ENCODE results near the gene INTS6. TPM values are rescaled to one million over a fixed set of nuclear protein-coding genes. Genes with fewer than 3 reads are reported as not detected.

INTS6 gene
- total RNA-seq, 1 experiment from 2014 or later, result 38.7 TPM

- no peaks in the 10 kb centered on the region for H3K36me3 ChIP-seq
These were observed 120.1 kb downstream of the INTS6 start for GRCh38 chr13:51332566-51333361.

DNA sequence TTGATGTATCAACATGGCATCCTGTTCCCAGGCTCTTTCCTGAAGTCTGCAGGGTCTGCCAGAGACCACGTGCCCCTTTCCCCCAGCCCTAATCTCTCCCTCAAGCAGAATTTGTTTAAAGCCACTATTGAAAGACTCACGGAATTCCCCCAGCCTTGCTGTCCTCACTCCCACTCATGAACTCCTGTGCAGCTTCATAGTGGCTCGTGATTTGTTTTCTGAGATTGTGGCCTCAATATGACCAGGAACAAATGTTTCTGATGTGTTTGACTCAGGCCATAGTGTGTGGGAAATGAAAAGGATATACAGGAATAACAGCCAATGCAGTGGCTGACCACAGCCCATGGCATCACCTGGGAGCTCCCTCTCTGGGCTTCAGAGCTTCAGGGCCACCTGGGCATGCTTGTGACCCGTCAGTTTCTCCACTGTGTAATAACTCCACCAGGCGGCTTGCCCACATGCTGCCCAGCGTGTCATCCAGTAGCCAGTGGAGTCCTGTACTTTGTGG is 121.4 kb downstream of the INTS6 start:
- Histone ChIP-seq H3K9me3 (replicated peaks) (no peaks in the 10 kb centered on the region), H3K4me3 (no peak overlapping the region), H3K36me3 (no peaks in the 10 kb centered on the region), H3K27me3 (no peaks in the 10 kb centered on the region), H3K27ac (no peak overlapping the region), H3K4me1 (0 out of 2 replicates have a peak, but pooled peaks cover 8% of the 10 kb centered on the region)
- DNase-seq, result no peak

More at GRCh38 chr13:51332566-51333361, 120.1 kb downstream of the INTS6 start:
- no peaks in the 10 kb centered on the region for H3K9me3 ChIP-seq (replicated peaks)
- no peak for DNase-seq
- no peak overlapping the region for H3K27ac ChIP-seq
- H3K27me3 ChIP-seq, result no peaks in the 10 kb centered on the region
- no peak overlapping the region for H3K4me3 ChIP-seq
- 0 out of 2 replicates have a peak, but pooled peaks cover 8% of the 10 kb centered on the region for H3K4me1 ChIP-seq

DNA sequence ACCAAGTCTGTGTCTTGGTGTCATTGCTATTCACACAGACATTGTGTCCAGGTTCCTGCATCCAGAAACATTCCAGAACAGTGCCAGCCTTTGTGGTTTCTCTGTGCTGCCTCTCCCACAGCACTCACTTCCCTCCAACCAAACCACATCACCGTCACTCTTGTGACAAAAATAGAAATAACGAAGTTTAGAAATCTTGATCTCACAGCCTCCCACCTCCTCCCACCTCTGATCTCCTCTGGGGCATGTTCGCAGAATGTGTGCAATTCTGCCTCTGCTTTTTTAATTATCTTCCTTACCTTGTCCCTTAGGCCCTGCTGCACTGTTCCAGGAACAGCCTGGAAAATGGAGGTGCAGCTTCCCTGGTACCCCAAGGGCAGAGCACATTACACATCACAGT is 122.0 kb downstream of the INTS6 start:
- H3K27me3 ChIP-seq, result no peaks in the 10 kb centered on the region
- no peaks in the 10 kb centered on the region for H3K9me3 ChIP-seq (replicated peaks)
- H3K4me3 ChIP-seq, result no peak overlapping the region
- no peak overlapping the region for H3K27ac ChIP-seq
- no peaks in the 10 kb centered on the region for H3K36me3 ChIP-seq
- 0 out of 2 replicates have a peak, but pooled peaks cover 8% of the 10 kb centered on the region for H3K4me1 ChIP-seq
- no peak for DNase-seq

GRCh38 chr13:51329606-51330005 is 123.2 kb downstream of the INTS6 start:
- Histone ChIP-seq H3K9me3 (replicated peaks) (no peaks in the 10 kb centered on the region), H3K27ac (no peak overlapping the region), H3K36me3 (no peaks in the 10 kb centered on the region), H3K4me3 (no peak overlapping the region), H3K4me1 (0 out of 2 replicates have a peak, but pooled peaks cover 8% of the 10 kb centered on the region), H3K27me3 (no peaks in the 10 kb centered on the region)
- no peak for DNase-seq

- 0 out of 2 replicates have a peak, but pooled peaks cover 6% of the 10 kb centered on the region for H3K4me1 ChIP-seq
- H3K27me3 ChIP-seq, result no peaks in the 10 kb centered on the region
- H3K4me3 ChIP-seq, result no peak overlapping the region
- H3K36me3 ChIP-seq, result no peaks in the 10 kb centered on the region
- DNase-seq, result peak; percentile 42 to 58
- H3K9me3 ChIP-seq (replicated peaks), result no peaks in the 10 kb centered on the region
- no peak overlapping the region for H3K27ac ChIP-seq
These were observed 124.3 kb downstream of the INTS6 start for GRCh38 chr13:51328488-51328887.

DNA sequence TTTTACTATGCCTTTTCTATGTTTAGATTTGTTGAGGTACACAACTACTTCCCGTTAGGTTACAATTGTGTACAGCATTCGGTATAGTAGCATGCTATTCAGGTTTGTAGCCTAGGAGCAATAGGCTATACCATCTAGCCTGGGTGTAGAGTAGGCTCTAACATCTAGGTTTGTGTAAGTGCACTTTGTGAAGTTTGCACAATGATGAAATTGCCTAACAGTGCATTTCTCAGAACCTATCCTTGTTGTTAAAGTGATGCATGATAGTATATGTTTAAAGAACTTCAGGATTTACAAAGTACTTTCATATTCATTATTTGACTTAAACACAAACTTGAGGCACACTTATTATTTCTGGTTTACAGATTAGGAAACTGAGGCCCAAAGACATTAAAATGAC is 124.9 kb downstream of the INTS6 start:
- no peaks in the 10 kb centered on the region for H3K36me3 ChIP-seq
- no peak overlapping the region for H3K4me3 ChIP-seq
- DNase-seq, result no peak
- no peak overlapping the region for H3K27ac ChIP-seq
- H3K4me1 ChIP-seq, result 0 out of 2 replicates have a peak, but pooled peaks cover 3% of the 10 kb centered on the region
- H3K9me3 ChIP-seq (replicated peaks), result no peaks in the 10 kb centered on the region
- no peaks in the 10 kb centered on the region for H3K27me3 ChIP-seq

GRCh38 chr13:51326777-51327176 is 126.1 kb downstream of the INTS6 start:
- H3K9me3 ChIP-seq (replicated peaks), result no peaks in the 10 kb centered on the region
- H3K4me3 ChIP-seq, result no peak overlapping the region
- H3K27ac ChIP-seq, result no peak overlapping the region
- H3K36me3 ChIP-seq, result no peaks in the 10 kb centered on the region
- no peaks in the 10 kb centered on the region for H3K27me3 ChIP-seq
- H3K4me1 ChIP-seq, result no peaks in the 10 kb centered on the region
- DNase-seq, result no peak

DNA sequence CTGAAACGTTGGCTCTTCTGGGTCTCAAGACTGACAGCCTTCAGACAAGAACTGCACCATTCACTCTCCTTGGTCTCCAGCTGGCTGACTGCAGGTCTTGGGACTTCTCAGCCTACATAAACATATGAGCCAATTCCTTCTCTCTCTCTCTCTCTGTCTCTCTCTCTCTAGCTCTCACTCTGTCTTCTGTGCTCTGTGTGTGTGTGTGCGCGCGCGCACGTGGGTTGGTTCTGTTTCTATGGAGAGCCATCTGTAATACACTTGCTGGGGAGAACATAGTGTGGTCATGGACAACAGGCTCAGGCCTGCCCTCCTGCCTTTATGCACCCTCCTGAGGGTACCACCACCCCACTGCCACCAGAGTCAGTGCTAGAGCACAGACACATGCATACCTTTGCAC is 127.0 kb downstream of the INTS6 start:
- no peaks in the 10 kb centered on the region for H3K9me3 ChIP-seq (replicated peaks)
- H3K36me3 ChIP-seq, result no peaks in the 10 kb centered on the region
- no peaks in the 10 kb centered on the region for H3K27me3 ChIP-seq

GRCh38 chr13:51324714-51325420 is 128.0 kb downstream of the INTS6 start:
- Histone ChIP-seq H3K4me1 (no peaks in the 10 kb centered on the region), H3K27ac (no peak overlapping the region), H3K4me3 (no peak overlapping the region), H3K9me3 (replicated peaks) (no peaks in the 10 kb centered on the region), H3K27me3 (no peaks in the 10 kb centered on the region), H3K36me3 (no peaks in the 10 kb centered on the region)
- peak in 1 of 2 experiments; percentile 22 for DNase-seq

More for the DNA sequence above, 127.0 kb downstream of the INTS6 start:
- DNase-seq, result no peak
- Histone ChIP-seq H3K4me1 (no peaks in the 10 kb centered on the region), H3K27ac (no peak overlapping the region), H3K4me3 (no peak overlapping the region)

DNA sequence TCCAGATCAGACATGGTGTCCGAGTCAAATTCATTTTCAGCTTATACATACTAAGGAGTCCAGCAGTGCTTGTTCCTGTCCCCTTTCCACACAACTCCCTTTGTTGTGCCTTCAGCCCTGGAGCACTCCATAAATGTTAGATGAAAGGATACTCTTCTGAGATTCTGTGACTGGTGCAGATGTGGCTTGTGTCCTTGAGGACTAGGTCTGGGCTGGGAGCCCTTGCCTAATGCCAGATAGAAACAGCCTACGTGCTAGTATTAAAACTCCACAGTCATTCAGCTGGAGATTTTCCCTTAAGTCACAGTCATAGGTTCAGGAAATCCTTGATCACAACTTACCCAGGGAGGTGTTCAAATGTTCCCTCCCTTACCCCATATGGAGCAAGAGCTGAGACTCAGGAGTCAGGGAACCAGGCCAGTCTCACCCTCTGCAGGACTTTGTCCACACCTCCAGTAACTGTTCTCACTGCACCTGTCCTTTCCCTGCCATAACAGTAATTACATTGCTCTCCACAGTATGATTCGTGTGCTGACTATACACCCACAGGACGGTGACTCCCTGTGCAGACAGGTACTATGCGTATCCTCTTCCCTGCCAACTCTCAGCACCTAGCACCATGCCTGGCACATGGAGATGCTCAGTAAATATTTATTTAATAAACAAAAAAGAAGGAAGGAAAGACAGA is 128.9 kb downstream of the INTS6 start:
- Histone ChIP-seq H3K36me3 (no peaks in the 10 kb centered on the region), H3K9me3 (replicated peaks) (no peaks in the 10 kb centered on the region), H3K27me3 (no peaks in the 10 kb centered on the region), H3K4me3 (no peak overlapping the region), H3K4me1 (no peaks in the 10 kb centered on the region), H3K27ac (no peak overlapping the region)
- no peak for DNase-seq

GRCh38 chr13:51322826-51323225 is 130.0 kb downstream of the INTS6 start:
- Histone ChIP-seq H3K36me3 (no peaks in the 10 kb centered on the region), H3K4me3 (no peak overlapping the region), H3K4me1 (no peaks in the 10 kb centered on the region), H3K9me3 (replicated peaks) (no peaks in the 10 kb centered on the region), H3K27ac (no peak overlapping the region), H3K27me3 (no peaks in the 10 kb centered on the region)
- no peak for DNase-seq

DNA sequence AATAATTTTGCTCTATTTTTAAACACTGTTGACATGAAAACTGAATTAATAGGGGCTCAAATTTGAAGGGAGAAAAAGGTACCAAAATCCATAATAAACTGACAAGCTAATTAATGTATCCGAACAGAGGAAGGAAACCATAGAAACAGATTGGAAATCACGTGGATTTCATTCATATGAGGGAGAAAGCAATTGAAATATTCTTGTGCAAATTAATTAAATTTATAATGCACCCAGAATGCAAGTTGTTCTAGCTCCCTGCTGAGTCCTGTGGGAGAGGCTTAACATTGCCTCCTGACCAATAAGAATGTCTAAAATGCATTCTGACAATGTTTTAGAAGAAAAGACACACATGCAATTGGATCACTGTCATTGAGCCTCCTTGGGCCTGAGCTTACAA is 131.0 kb downstream of the INTS6 start:
- Histone ChIP-seq H3K27ac (no peak overlapping the region), H3K4me3 (no peak overlapping the region), H3K9me3 (replicated peaks) (no peaks in the 10 kb centered on the region), H3K27me3 (no peaks in the 10 kb centered on the region), H3K36me3 (no peaks in the 10 kb centered on the region), H3K4me1 (no peaks in the 10 kb centered on the region)
- DNase-seq, result no peak

DNA sequence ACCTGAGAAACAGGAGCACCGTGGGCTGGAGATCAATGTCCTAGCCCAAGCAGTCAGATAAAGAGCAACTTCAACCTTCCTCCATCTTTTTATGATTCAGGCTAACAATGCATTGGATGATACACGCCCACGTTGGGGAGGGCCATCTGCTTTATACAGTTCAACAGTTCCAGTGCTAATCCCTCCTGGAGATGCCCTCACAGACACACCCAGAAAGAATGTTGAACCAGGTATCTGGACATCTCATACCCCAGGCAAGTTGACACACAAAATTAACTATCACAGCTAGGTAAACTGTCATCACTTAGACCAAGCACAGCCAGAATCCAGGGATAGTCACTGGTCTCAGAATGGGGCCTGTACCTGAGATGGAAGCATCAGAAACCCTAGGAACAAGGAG is 134.0 kb downstream of the INTS6 start:
- DNase-seq, result no peak
- Histone ChIP-seq H3K36me3 (no peaks in the 10 kb centered on the region), H3K4me3 (no peak overlapping the region), H3K27ac (no peak overlapping the region), H3K9me3 (replicated peaks) (no peaks in the 10 kb centered on the region), H3K4me1 (peaks cover 18% of the 10 kb centered on the region), H3K27me3 (no peaks in the 10 kb centered on the region)

- no peak overlapping the region for H3K4me3 ChIP-seq
- H3K36me3 ChIP-seq, result no peaks in the 10 kb centered on the region
- DNase-seq, result no peak
- H3K9me3 ChIP-seq (replicated peaks), result no peaks in the 10 kb centered on the region
- H3K27me3 ChIP-seq, result no peaks in the 10 kb centered on the region
- H3K27ac ChIP-seq, result no peak overlapping the region
- H3K4me1 ChIP-seq, result peaks cover 18% of the 10 kb centered on the region
These were observed 134.8 kb downstream of the INTS6 start for GRCh38 chr13:51318015-51318414.

- no peak overlapping the region for H3K4me3 ChIP-seq
- no peak overlapping the region for H3K27ac ChIP-seq
- no peaks in the 10 kb centered on the region for H3K9me3 ChIP-seq (replicated peaks)
- H3K4me1 ChIP-seq, result peaks cover 18% of the 10 kb centered on the region
- no peak for DNase-seq
- no peaks in the 10 kb centered on the region for H3K27me3 ChIP-seq
- H3K36me3 ChIP-seq, result no peaks in the 10 kb centered on the region
These were observed 135.6 kb downstream of the INTS6 start for GRCh38 chr13:51317262-51317661.
